Measurements from ENCODE around the gene UCMA.
"Not testable (repeated sequence)": the region's sequence is repeated elsewhere in the genome, so short reads cannot be mapped to it uniquely, and the experiment has no call there.

The UCMA gene

GRCh38 chr10:13247784-13248183 is 13.6 kb upstream of the UCMA start:
- Histone ChIP-seq H3K4me1 (no peaks in the 10 kb centered on the region), H3K27me3 (ENCODE audit: low read depth) (no peaks in the 10 kb centered on the region), H3K9me3 (no peaks in the 10 kb centered on the region), H3K4me3 (no peak overlapping the region), H3K36me3 (replicated peaks) (no peaks in the 10 kb centered on the region)
- in situ Hi-C loops (cut with MboI; ENCODE audit: low sequenced_read_pairs) = no loop called here
- no peak for DNase-seq (ENCODE audit: low spot score in 2 of 2)

GRCh38 chr10:13247246-13247645 is 13.1 kb upstream of the UCMA start:
- Histone ChIP-seq H3K36me3 (replicated peaks) (no peaks in the 10 kb centered on the region), H3K9me3 (no peaks in the 10 kb centered on the region), H3K4me1 (no peaks in the 10 kb centered on the region), H3K4me3 (no peak overlapping the region), H3K27me3 (ENCODE audit: low read depth) (no peaks in the 10 kb centered on the region)
- DNase-seq (ENCODE audit: low spot score in 2 of 2) = no peak
- in situ Hi-C loops (cut with MboI; ENCODE audit: low sequenced_read_pairs) = no loop called here

- in situ Hi-C loops (cut with MboI; ENCODE audit: low sequenced_read_pairs); H3K9me3 ChIP-seq; DNase-seq (ENCODE audit: low spot score in 2 of 2); H3K4me1 ChIP-seq; H3K4me3 ChIP-seq; H3K27me3 ChIP-seq (ENCODE audit: low read depth); H3K36me3 ChIP-seq (replicated peaks): not testable (repeated sequence)
Measured at GRCh38 chr10:13242260-13242659, 8.1 kb upstream of the UCMA start.

- no peak for DNase-seq (ENCODE audit: low spot score in 2 of 2)
- Histone ChIP-seq H3K36me3 (replicated peaks) (no peaks in the 10 kb centered on the region), H3K4me3 (no peak overlapping the region), H3K27me3 (ENCODE audit: low read depth) (no peaks in the 10 kb centered on the region), H3K9me3 (no peaks in the 10 kb centered on the region), H3K4me1 (no peaks in the 10 kb centered on the region)
- in situ Hi-C loops (cut with MboI; ENCODE audit: low sequenced_read_pairs) = no loop called here
Measured at GRCh38 chr10:13241613-13242012, 7.4 kb upstream of the UCMA start.

GRCh38 chr10:13239923-13240322 is 5.7 kb upstream of the UCMA start:
- no peak overlapping the region for H3K4me3 ChIP-seq
- H3K36me3 ChIP-seq (replicated peaks) = no peaks in the 10 kb centered on the region
- H3K4me1 ChIP-seq = no peaks in the 10 kb centered on the region
- H3K9me3 ChIP-seq = no peaks in the 10 kb centered on the region
- no peaks in the 10 kb centered on the region for H3K27me3 ChIP-seq (ENCODE audit: low read depth)
- in situ Hi-C loops (cut with MboI; ENCODE audit: low sequenced_read_pairs) = no loop called here
- DNase-seq (ENCODE audit: low spot score in 2 of 2) = no peak

GRCh38 chr10:13238271-13239077 is 4.3 kb upstream of the UCMA start:
- DNase-seq (ENCODE audit: low spot score in 2 of 2) = no peak
- Histone ChIP-seq H3K36me3 (replicated peaks) (no peaks in the 10 kb centered on the region), H3K9me3 (no peaks in the 10 kb centered on the region), H3K4me3 (no peak overlapping the region), H3K4me1 (no peaks in the 10 kb centered on the region), H3K27me3 (ENCODE audit: low read depth) (no peaks in the 10 kb centered on the region)
- in situ Hi-C loops (cut with MboI; ENCODE audit: low sequenced_read_pairs) = no loop called here

GRCh38 chr10:13236638-13237037 is 2.5 kb upstream of the UCMA start:
- in situ Hi-C loops (cut with MboI; ENCODE audit: low sequenced_read_pairs) = no loop called here
- DNase-seq (ENCODE audit: low spot score in 2 of 2) = no peak
- no peaks in the 10 kb centered on the region for H3K27me3 ChIP-seq (ENCODE audit: low read depth)
- no peaks in the 10 kb centered on the region for H3K4me1 ChIP-seq
- no peaks in the 10 kb centered on the region for H3K36me3 ChIP-seq (replicated peaks)
- H3K4me3 ChIP-seq = no peak overlapping the region
- no peaks in the 10 kb centered on the region for H3K9me3 ChIP-seq

- H3K9me3 ChIP-seq; H3K36me3 ChIP-seq (replicated peaks); DNase-seq (ENCODE audit: low spot score in 2 of 2); H3K4me3 ChIP-seq; in situ Hi-C loops (cut with MboI; ENCODE audit: low sequenced_read_pairs); H3K4me1 ChIP-seq; H3K27me3 ChIP-seq (ENCODE audit: low read depth): not testable (repeated sequence)
Measured at GRCh38 chr10:13234736-13235135, 562 bp upstream of the UCMA start.

GRCh38 chr10:13233358-13233757 is 816 bp downstream of the UCMA start:
- in situ Hi-C loops (cut with MboI; ENCODE audit: low sequenced_read_pairs) = no loop called here
- Histone ChIP-seq H3K36me3 (replicated peaks) (no peaks in the 10 kb centered on the region), H3K4me3 (no peak overlapping the region), H3K4me1 (peaks cover 7% of the 10 kb centered on the region), H3K9me3 (no peaks in the 10 kb centered on the region), H3K27me3 (ENCODE audit: low read depth) (no peaks in the 10 kb centered on the region)
- no peak for DNase-seq (ENCODE audit: low spot score in 2 of 2)

- no peaks in the 10 kb centered on the region for H3K27me3 ChIP-seq (ENCODE audit: low read depth)
- DNase-seq (ENCODE audit: low spot score in 2 of 2) = no peak
- H3K4me3 ChIP-seq = no peak overlapping the region
- H3K9me3 ChIP-seq = no peaks in the 10 kb centered on the region
- H3K4me1 ChIP-seq = peaks cover 7% of the 10 kb centered on the region
- in situ Hi-C loops (cut with MboI; ENCODE audit: low sequenced_read_pairs) = no loop called here
- H3K36me3 ChIP-seq (replicated peaks) = no peaks in the 10 kb centered on the region
Measured at GRCh38 chr10:13231808-13232207, 2.4 kb downstream of the UCMA start.

GRCh38 chr10:13231190-13231589 is 3.0 kb downstream of the UCMA start:
- no peaks in the 10 kb centered on the region for H3K9me3 ChIP-seq

GRCh38 chr10:13227031-13227430 is 7.1 kb downstream of the UCMA start:
- in situ Hi-C loops (cut with MboI; ENCODE audit: low sequenced_read_pairs) = no loop called here
- no peaks in the 10 kb centered on the region for H3K9me3 ChIP-seq
- DNase-seq (ENCODE audit: low spot score in 2 of 2) = no peak
- H3K36me3 ChIP-seq (replicated peaks) = no peaks in the 10 kb centered on the region
- peaks cover 7% of the 10 kb centered on the region for H3K4me1 ChIP-seq
- H3K27me3 ChIP-seq (ENCODE audit: low read depth) = no peaks in the 10 kb centered on the region
- no peak overlapping the region for H3K4me3 ChIP-seq

More at GRCh38 chr10:13231190-13231589, 3.0 kb downstream of the UCMA start:
- H3K27me3 ChIP-seq (ENCODE audit: low read depth) = no peaks in the 10 kb centered on the region
- H3K4me3 ChIP-seq = no peak overlapping the region
- no peaks in the 10 kb centered on the region for H3K36me3 ChIP-seq (replicated peaks)
- in situ Hi-C loops (cut with MboI; ENCODE audit: low sequenced_read_pairs) = no loop called here
- H3K4me1 ChIP-seq = peaks cover 7% of the 10 kb centered on the region
- no peak for DNase-seq (ENCODE audit: low spot score in 2 of 2)

GRCh38 chr10:13225601-13226000 is 8.6 kb downstream of the UCMA start:
- no peak for DNase-seq (ENCODE audit: low spot score in 2 of 2)
- no peaks in the 10 kb centered on the region for H3K27me3 ChIP-seq (ENCODE audit: low read depth)
- no peak overlapping the region for H3K4me3 ChIP-seq
- H3K4me1 ChIP-seq = peaks cover 7% of the 10 kb centered on the region
- in situ Hi-C loops (cut with MboI; ENCODE audit: low sequenced_read_pairs) = no loop called here
- no peaks in the 10 kb centered on the region for H3K9me3 ChIP-seq
- H3K36me3 ChIP-seq (replicated peaks) = no peaks in the 10 kb centered on the region

GRCh38 chr10:13224210-13224995 is 9.8 kb downstream of the UCMA start:
- no peak overlapping the region for H3K4me3 ChIP-seq
- DNase-seq (ENCODE audit: low spot score in 2 of 2) = no peak
- H3K27me3 ChIP-seq (ENCODE audit: low read depth) = no peaks in the 10 kb centered on the region
- in situ Hi-C loops (cut with MboI; ENCODE audit: low sequenced_read_pairs) = no loop called here
- H3K36me3 ChIP-seq (replicated peaks) = no peaks in the 10 kb centered on the region
- no peaks in the 10 kb centered on the region for H3K9me3 ChIP-seq
- H3K4me1 ChIP-seq = no peaks in the 10 kb centered on the region
